ENCODE data around the gene ASB4.

GRCh38 chr7:95556777-95557176, 71.0 kb downstream of the ASB4 start:
- TF ChIP-seq CTCF (conservative IDR thresholded peaks at IDR 0.05; ENCODE audit: low read depth, low read length) (no peak), EZH2 (IDR thresholded peaks at IDR 0.05; ENCODE audit: low read length, unreplicated experiment) (no peak), EZH2phosphoT487 (IDR thresholded peaks at IDR 0.05; ENCODE audit: borderline replicate concordance, low read length) (no peak)

Data from PC-3 (cell line).